ENCODE results near the gene SERPING1.
A peak's percentile ranks its signal among the peaks of the same experiment; 100 is the strongest.
"Not testable (repeated sequence)": the region's sequence is repeated elsewhere in the genome, so short reads cannot be mapped to it uniquely, and the experiment has no call there.

SERPING1 gene

DNA sequence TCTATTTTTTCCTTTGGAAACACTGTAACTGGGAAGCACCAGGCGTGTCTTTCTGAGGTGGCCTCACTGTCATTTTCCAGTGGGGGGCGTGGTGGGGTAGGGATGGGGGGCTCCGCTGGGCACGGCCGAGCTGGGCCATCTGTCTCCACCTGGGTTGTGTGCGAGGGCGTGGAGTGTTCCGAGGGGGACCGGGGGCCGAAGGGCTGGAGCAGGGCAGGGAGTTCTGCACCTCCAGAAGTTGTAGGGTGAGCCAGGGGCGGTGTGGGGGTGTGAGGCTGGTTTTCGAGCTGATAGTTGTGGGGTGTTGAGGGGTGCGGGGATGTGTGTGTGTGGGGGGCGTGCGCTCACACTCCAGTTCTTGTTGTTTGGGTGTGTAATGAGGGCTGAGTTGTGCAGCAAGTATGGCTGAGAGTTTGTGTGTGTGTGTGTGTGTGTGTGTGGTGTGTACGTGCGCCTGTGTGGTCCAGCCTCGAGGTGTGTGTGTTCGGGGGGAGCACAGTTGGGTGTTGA, 41.4 kb downstream of the SERPING1 start:
- no peak for DNase-seq

DNA sequence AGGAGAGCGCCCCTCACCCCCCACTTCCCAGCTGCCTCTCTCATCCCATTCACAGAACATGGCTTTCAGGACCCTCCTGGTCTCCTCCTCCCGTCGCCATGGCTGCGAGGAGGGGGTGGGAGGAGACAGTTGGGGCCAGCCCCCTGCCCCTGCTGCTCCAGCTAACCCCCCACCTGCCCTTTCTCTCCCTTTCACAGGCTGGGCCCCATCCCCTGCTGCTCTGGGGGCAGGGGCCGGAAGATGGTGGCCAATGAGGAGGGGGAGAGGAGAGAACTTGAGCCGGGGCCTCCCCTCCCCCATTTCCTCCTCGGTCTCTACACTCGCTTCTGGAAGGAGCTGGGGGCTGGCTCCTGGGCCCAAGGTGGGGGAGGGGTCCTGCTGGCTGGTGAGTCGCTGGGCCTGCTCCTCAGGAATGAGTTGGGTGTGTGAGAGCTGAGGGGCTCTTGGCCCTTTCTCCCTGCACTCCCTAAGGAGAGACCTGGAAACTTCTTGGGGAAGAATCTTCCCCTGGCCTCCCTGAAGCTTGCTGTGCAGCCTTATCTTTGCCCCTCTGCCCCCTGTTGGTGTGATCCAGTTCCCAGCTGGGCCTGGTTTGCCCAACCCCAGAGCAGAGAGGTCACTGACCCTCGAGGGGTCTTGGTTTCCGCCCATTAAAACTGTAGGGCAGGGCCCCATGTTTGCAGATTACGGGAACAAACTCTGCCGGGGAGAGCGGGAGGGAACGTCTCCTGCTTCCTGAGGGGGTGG, 42.0 kb downstream of the SERPING1 start:
- DNase-seq, result no peak

DNA sequence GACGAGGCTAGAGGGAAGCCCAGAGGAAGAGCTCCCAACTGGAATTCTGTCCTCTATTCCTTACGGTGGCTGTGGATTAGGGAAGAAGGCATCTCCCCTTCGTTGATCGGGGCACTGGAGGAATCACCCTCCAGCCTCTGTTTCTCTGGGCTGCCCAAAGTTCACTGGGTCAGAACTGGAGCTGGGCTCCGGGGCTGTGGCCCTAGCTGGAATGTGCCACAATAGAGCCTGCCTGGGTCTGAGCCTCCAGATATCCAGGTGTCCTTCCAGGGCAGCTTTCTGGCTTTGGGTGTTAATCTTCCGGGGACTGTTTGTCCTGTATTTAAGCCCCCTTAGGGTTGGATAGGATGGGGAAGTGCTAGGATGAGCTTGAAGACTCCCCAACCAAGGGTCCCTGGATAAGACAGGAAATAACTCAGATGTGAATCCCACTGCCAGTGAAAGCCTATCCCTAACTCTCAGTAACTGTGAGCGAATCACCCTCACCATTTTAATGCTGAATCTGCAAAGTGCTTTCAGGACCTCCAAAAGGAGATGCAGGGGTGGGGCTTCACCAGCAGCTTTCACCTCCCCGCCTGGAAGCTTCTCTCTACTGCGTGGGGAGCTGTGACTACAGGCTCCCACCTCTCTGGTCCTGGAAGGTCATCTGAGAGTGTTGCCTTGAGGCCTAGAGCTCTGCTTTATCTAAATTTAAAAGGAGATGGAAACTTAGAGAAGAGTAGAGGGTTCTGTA, 42.7 kb downstream of the SERPING1 start:
- no peak for DNase-seq

DNA sequence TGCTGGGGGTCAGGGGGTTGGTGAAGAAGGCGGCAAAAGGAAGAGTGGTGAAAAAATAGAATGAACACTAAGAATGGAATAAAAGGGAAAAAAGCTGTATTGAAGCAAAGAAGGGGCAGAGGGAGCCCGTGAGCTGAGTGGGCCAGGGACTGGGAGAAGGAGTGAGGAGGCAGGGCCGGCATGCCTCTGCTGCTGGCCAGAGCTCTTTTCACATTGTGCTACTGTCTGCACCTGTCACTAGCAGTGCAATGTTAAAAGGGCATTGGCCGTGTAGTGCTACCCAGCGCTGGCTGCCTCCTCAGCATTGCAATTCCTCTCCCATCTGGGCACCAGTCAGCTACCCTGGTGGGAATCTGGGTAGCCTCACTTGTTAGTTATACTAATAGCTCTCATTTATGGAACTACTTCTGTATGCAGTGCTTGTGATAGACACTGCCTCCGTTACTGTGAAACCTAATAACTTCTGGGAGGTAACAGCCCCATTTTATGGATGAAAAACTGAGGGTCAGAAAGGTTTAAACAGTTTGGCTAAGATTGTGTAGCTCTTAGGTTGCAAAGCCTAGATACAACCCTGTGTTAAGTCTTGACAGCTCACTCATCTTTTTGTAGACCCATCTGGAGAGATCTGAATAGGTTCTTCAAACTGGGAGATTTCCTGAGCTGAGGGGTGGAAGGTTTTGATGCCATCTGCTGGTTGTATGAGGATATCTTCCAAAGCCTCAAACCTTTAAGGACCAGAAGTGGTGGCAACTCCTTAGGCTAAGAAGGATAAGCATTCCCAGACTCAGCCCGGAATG, 43.7 kb downstream of the SERPING1 start:
- DNase-seq, result peak; percentile 27 to 38

DNA sequence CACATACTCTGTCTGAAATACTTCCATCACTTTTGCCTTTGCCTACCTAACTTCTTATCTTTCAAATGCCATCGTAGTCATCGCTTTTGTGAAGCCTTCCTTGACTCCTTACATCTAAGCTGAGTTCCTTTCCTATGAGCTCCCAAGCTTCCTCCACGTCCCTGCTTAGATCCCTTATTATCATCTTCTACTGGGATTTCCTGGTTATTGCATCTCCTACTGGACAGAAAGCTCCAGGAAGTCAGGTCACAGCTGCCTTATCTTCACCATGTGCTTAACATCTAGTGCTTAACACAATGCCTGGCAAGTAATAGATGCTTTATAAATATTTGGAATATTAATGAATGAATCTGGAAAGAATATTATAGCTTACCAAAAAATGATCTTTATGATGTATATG, 46.3 kb downstream of the SERPING1 start:
- DNase-seq, result no peak

DNA sequence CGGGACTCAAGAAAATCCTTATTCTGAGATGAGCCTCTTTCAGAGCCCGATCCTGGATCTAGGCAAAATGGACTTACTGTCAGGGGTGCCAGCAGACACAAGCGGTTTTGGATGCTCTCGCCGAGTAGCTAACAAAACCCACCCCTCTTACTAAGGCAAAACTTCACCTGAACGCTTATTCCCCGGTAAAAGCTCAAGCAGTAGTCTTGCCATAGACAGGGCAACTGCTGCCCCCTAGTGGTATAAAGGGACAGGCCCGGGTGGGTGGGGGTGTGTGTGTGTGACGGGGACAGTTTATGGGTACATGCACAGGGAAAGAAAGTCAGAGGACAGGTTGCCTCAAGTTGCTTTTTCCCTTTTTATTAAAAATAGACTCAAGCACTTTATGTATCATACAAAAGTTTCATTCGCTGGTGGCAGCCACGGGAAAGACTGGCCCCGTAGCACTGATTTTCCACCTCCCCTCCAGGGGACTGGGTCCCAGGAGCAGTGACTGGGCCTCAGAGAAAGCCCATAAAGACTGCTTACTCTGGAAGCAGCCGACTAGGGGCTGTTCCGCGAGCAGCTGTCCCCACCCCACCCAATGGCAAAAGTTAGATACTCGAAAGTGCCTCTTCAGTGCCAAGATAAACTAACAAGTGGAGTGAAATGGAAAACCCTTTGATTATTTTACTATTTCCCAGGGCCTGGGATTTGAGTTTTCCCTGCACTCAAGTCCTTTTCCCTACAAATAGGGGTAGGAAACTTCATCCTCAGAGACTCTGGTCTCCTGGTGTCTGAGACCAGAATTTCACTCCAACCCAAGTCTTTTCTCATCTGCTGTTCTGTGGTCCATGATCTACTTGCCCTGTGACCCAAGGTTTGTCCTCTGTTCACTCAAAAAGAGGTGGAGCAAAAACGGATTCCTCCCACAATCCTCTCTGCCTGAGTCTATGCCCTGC, 47.5 kb downstream of the SERPING1 start:
- peak; percentile 55 to 73 for DNase-seq

DNA sequence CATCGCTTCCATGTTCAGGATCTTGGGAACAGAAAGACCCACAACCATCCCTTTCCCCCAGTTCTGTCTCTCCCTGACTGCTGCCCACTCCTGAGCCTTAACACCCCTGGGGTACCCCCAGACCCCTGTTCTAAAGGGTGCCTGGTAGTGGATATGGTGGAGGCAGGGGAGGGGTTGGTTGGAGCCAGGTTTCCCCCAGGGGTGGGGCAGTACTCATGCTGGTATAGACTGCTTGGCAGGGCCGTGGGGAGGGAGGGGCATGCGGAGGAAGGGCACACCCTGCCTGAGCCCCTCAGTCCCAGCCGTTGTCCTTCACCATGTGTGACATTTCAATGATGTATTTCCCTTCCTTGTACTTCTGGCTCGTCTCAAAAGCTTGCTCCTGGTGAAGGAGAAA, 48.2 kb downstream of the SERPING1 start:
- no peak for DNase-seq

DNA sequence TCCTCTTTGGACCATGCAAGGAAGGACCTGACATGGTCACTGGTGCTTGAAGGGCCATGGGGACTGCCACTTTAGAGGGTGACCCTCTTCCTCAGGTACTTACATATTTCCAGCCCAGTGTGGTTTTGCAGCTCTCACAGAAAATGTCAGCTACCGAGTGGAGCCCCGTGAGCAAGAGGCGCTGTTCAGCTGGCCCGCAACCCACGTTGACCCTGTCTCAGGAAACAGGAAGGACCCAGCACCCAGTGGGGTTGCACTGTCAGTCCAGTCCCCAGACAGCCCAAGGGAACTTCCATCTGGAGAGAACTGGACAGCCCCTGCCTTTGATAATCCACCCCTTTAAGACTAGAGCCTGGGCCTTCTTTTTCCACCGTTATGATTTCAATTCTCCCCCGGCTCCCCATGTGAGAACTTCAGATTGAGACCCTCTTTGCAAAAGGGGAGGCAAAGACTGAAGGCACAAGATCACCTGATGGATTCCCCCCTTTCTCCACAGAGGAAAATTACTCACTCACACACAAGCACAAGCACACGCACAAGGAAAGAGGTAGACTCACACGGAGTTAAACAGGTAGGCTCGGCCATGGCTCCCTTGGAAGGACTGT, 48.8 kb downstream of the SERPING1 start:
- DNase-seq, result no peak

DNA sequence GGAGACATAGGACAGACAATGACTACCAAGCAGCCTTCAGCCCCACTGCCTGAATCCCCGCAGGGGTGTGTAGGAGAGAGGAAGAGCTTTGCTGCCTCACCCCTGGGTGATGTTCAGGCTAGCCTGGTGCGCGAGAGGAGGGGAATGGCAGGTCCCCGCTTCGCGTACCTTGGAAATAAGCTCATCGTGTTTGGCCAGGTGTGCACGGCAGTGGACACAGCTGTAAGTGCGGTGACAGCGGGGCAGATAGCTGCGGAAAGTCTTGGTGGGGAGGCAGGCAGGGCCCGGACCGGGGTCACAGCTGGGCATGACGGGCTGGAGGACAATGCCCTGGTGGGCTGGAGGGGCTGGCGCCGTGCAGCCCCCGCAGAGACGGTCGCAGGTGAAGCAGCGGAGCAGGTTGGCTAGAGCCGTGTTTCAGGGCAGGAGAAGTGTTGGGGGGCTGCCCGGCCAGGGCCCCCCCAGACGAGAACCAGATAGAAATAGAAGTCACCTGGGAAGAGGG, 49.4 kb downstream of the SERPING1 start:
- peak in 1 of 2 experiments; percentile 2 for DNase-seq

DNA sequence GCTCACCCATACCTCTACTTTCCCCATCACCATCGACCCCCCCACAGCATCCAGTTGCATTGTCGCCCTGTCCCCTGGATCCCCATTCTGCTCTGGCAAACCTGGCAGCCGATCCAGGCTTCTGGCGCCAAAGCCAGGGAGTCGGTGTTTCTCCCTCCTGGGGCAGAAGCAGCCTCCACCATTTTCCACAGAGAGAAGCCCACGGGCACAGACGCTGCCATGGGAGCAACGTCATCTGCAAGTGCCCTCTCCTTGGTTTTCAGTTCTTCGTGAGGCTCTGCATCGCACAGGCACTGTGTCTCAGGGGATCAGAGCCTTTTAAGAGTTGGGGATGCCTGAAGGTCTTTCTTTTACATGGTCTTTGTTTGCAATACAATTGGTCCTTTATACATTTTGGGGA, 49.9 kb downstream of the SERPING1 start:
- no peak for DNase-seq

DNA sequence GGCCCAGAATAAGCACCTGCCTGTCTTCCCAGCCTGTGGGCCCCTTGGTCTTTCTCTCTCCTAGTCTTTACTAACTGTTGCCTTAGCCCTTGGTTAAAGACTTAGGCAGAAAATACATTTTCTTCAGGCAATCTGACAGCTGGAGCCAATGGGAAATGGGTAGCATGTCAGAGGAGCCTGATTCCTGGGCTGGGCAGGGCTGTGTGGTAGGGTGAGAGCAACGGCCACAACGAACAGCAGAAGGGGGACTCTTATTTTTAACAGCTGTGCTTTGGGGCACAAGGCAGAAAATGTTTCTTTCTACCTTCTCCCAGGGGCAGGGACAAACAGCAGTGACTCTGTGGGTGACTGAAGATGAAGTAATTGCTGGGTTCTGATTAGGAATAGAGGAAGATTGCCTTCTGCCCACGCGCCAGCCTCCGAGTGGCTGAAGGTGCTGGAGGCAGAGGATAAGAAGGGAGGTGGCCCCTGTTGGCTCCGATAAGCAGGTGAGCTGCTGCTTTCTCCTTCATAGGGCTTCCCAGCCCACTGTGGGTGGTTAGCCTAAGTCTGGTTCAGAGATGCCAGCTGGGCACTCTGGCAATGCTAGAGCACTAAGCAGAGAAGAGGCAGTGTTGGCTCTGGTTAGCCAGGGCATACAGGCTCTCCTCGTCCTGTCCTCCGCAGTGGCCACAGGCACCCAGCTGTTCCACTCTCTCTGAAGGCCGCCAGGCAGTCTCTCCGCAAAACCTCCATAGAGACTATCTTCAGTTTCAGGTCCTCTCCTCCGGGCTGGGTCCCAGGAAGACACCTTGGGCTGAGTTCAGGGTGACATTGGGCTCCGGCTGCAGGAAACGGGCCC, 50.7 kb downstream of the SERPING1 start:
- DNase-seq, result no peak

DNA sequence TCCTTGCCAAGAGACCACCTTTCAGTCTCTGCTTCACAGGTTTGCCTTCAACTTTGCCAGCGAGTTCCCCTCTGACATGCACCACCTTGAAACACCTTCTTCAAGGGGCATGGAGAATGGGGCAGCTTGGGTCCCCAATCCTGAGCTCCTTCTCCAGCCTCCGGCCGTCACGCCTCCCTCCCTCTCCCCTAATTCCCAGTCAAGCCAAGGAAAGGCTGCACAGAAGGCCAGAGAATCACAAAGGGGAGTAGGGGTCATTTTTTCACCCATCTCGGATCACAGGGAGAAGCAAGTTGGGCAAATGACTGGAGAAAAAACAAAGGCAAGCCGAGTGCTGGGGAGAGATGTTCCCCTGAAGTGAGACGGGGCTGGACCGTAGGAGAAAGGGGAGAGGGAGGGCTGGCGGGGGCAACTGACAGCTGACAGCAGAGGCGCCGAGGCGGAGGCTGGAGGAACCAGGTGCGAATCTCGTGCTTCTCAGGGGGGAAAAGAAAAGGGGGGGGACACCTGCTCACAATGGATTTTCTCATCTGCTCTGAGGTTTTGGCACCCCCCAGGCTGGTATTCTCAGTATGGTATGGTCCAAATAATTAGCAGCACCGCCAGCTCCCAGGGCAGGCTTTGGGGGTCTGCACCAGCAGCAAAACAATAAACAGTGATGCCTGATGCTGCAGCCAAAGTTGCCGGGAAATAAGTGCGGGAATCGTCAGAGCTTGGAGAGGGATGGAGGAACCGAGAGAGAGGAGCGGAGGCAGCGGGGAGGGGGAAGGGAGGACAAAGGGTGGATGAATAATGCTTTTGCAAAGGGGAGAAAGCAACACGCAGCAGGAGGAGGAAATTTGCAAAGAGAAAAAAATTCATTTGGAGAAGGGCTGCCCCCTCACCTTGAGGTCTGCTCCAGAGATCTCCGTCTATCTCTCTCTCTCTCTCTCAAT, 51.6 kb downstream of the SERPING1 start:
- no peak for DNase-seq

DNA sequence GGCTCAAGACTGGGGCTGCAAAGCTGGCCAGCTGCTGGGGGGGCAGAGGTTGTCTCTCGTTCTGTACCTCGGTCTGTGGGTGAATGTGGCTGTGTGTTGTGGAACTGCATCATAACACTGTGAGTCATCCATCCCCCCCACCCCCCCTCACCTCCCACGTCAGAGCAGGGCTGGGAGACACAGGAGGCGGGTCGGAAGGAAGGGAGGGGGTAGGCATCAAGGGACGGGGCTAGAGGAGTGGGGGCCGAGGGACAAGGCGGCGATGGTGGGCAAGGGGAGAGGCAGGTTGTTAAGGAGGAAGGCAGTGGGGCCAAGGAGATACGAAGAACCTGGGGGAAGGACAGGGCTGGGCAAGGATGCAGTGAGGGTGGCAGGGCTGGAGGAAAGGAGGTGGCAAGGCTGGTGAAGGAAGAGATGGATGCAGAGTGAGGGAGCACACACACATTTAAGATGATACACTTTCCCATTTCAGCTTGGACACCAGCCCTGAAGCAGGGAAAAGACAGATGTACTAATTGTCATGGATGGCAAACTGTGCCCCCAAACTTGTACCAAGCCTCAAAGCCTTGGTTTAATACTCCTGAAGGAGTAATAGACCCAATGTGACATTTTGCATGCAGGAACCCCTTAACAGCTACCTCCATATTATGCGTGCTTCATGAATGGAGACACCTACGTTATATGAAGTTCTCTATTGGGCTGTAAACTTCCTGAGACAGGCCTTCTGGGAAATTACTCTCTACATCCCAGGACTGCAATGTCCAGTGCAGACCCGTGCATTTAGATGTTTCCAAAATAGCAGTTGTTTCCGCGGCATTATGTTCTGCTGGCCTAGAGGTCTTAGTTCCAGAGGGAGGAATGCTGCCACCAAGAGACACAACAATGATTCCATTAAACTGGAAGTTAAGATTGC, 52.6 kb downstream of the SERPING1 start, which contains the start of gene YPEL4:
Gene YPEL4 (minus strand): TSS at position 87 of the 913 bp plus-strand sequence. CDS start 2,805 bp downstream, outside the sequence.
- DNase-seq, result peak in 1 of 2 experiments; percentile 4

DNA sequence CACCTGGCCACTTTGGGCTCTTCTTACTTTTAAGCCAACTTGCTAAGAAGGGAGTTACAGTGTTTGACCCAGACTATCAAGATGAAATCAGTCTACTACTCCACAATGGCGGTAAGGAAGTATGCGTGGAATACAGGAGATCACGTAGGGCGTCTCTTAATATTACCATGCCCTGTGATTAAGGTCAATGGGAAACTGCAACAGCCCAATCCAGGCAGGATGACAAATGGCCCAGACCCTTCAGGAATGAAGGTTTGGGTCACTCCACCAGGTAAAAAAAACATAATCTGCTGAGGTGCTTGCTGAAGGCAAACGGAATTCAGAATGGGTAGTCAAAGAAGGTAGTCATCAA, 53.2 kb downstream of the SERPING1 start:
- DNase-seq, result no peak

DNA sequence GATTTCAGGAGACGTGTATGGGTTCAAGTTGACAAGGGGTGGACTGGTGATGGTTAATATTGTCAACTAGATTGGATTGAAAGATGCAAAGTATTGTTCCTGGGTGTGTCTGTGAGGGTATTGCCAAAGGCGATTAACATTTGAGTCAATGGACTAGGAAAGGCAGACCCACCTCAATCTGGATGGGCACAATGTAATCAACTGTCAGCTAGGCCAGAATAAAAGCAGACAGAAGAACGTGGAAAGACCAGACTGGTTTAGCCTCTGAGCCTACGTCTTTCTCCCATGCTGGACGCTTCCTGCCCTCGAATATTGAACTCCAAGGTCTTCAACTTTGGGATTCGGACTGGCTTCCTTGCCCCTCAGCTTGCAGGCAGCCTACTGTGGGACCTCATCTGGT, 53.9 kb downstream of the SERPING1 start:
- no peak for DNase-seq

DNA sequence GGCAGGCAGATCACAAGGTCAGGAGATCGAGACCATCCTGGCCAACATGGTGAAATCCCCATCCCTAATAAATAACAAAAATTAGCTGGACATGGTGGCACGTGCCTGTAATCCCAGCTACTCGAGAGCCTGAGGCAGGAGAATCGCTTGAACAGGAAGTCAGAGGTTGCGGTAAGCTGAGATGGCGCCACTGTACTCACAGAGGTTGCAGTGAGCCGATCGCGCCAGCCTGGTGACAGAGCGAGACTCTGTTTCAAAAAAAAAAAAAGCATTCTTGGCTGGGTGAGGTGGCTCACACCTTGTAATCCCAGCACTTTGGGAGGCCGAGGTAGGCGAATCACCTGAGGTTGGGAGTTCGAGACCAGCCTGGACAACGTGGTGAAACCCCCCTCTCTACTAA, 54.7 kb downstream of the SERPING1 start:
- DNase-seq, result not testable (repeated sequence)

DNA sequence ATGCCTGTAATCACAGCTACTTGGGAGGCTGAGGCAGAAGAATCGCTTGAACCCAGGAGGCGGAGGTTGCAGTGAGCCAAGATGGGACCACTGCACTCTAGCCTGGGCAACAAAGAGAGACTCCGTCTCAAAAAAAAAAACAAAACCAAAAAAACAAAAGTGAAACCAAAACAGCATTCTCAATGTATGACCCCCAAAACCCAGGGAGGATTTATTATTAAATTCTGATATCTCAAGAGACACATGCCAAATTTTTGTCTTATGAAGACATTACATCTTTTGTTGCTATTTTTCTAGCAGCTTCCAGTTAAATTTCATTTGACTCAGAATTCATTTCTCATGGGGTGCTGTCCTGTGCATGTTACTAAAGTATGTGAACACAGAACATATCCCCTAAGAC, 55.2 kb downstream of the SERPING1 start:
- DNase-seq, result no peak

DNA sequence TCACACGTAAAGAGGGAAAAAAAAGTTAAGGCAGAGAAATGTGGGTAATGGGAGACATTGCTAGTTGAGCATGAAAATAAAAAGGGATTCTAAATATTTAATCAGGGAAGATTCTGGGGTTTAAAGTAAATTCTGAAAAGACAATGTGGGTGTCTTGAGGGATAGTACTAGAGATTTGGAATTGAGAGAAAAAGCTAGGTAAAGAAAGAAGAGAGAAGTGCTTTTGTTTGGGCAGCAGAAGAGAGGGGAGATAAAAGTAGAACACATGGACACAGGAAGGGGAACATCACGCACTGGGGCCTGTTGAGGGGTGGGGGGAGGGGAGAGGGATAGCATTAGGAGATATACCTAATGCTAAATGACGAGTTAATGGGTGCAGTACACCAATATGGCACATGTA, 55.7 kb downstream of the SERPING1 start:
- no peak for DNase-seq

DNA sequence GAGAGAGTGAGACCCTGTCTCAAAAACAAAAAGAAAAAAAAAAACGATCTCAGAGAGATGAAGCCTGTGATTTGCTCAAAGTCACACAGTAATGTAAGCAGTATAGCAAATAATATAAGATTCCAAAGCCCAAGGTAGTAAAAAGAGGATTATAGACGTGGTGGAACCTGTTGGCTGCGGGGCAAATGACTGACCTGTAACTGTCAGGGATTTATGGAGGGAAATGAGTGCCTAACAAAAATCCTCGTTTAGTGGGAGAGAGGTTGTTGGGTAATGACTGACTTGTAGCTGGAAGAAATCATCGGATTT, 59.4 kb downstream of the SERPING1 start:
- no peak for DNase-seq

Data from NCI-H2081 (cell line).